Lower leg skin (tissue), 4 donors: ENCODE data around the gene NBPF1. TPM values are rescaled to one million over a fixed set of nuclear protein-coding genes. Genes with fewer than 3 reads are reported as not detected.
"Not testable (repeated sequence)": the region's sequence is repeated elsewhere in the genome, so short reads cannot be mapped to it uniquely, and the experiment has no call there.

Source experiments
- DNase-seq, 2 donors: peaks; one replicate each; pipeline ENCODE4 v3.0.0-alpha.2; 2019; ENCODE audit warnings: low spot score in 2 of 2
- H3K4me3 ChIP-seq: fragments of 200-600 bp; sonication (generic); 2 replicates; pipeline ENCODE4 v1.5.1; 2017; ENCODE audit warnings: mild to moderate bottlenecking, low read depth; ENCODE audit not compliant: poor library complexity, severe bottlenecking
- POLR2A ChIP-seq, 2 donors: fragments of 450-650 bp; IDR thresholded peaks; one replicate each; pipeline ENCODE4 v1.6.1; 2016 to 2017; ENCODE audit warnings: antibody characterized with exemption in 2 of 2, mild to moderate bottlenecking in 1 of 2, moderate library complexity in 1 of 2
- WGBS, 2 donors: methylation state at CpG; one replicate each; pipeline ENCODE4 v1.1.5; 2018; 5-methylcytosine and 5-hydroxymethylcytosine counted together
- intact Hi-C: fragments of 100-400 bp; cut with DNase I; formaldehyde crosslinking; loops from one replicate; pipeline ENCODE4 v1.15.0; 2023; ENCODE audit warnings: low total_unique reads
- total RNA-seq, 4 donors: library from RNA; depleted of rRNA; stranded (reverse); fragments of >200 nt; gene quantifications; one replicate each; pipeline ENCODE4 v1.1.0, GENCODE V29; 2016
- TF ChIP-seq, protein P1 (sequence below), 3 donors: fragments of 450-650 bp; IDR thresholded peaks; one replicate each; pipeline ENCODE4 v1.5.1; 2016; ENCODE audit warnings: antibody characterized with exemption in 3 of 3, mild to moderate bottlenecking in 3 of 3, moderate library complexity in 2 of 3

The NBPF1 gene
- total RNA-seq, 4 donors from 2014 or later = 8.2 to 19.8 (median 14.7) TPM

DNA sequence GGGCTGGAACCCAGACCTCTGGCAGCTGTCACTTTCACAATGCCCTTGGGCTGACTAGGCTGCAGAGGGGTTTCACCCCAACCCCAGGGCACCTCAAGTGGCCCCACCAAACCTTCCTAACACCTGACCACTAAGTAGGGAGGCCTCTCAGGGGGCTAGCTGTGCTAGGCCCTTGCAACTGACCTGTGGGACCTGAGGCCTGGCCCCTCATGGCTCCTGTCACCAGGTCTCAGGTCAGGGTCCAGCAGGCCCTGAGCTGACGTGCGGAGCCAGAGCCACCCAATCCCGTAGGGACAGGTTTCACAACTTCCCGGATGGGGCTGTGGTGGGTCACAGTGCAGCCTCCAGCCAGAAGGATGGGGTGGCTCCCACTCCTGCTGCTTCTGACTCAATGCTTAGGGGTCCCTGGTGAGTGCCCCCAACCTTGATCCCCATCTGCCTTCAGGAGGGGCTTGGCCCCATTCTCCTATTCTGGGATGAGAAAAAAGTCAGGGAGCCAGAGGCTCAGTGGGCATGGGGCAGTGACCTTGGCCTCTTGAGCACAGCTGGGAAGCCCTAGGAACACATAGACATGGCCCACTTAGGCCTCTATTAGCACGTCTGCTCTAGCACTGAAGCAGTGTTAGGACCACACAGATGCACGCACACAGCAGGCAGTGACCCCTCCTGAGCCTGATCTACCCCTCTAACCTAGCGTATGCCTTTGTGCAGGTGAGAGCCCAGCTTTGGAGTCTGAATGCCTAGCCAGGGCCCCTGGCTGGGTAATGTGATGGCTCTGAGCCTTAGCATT is 32.1 kb upstream of the NBPF1 start:
- intact Hi-C loops, H3K4me3 ChIP-seq: not testable (repeated sequence)
- TF ChIP-seq, protein P1, sequence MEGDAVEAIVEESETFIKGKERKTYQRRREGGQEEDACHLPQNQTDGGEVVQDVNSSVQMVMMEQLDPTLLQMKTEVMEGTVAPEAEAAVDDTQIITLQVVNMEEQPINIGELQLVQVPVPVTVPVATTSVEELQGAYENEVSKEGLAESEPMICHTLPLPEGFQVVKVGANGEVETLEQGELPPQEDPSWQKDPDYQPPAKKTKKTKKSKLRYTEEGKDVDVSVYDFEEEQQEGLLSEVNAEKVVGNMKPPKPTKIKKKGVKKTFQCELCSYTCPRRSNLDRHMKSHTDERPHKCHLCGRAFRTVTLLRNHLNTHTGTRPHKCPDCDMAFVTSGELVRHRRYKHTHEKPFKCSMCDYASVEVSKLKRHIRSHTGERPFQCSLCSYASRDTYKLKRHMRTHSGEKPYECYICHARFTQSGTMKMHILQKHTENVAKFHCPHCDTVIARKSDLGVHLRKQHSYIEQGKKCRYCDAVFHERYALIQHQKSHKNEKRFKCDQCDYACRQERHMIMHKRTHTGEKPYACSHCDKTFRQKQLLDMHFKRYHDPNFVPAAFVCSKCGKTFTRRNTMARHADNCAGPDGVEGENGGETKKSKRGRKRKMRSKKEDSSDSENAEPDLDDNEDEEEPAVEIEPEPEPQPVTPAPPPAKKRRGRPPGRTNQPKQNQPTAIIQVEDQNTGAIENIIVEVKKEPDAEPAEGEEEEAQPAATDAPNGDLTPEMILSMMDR (IDR thresholded peaks at IDR 0.05) = peak in 1 of 3 donors; percentile 15
- DNase-seq = peak; percentile 27 to 91
- 76 to 80% methylated on average over 5 to 7 of the region's 7 CpGs for WGBS, 2 donors

DNA sequence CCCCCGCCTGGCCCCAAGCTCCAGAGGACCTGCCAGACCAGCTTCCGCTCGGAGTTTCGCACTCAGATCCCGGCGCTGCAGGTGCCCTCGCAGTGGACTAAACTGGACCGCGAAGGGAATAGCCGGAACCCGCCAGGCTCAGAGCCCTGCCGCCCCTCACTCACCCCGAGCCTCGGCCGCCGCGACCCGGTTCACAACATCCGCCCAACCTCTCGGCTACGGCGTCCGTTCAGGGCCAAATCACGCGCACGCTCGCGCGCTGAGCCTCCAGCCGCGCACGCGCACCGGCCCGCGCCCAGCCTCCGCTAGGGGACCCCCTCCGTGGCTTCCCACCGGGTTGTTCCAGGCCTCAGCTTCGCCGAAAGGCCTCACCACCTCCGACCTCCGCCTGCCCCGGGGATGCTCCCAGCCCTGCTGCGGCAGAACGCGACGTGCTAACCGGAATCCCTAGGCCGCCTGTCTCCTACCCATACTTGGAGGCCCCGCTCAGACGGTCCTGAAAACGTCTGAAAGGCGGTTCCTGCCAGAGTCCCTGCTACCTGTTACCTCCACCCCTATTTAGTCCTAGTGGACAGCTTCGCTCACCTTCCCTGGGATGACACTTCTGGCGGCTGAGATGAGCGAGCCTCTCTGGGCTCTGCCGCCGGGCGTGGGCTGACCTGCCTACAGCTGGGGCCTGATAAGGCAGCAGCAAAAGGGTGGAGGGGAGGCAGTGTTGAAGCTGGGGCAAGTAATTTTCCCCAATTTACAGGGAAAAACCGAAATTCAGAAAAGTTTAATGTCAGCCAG is 31.3 kb upstream of the NBPF1 start:
- WGBS, 2 donors = 4% methylated on average over 60 to 61 of the region's 61 CpGs
- intact Hi-C loops = not testable (repeated sequence)
- peak; percentile 89 to 100 for DNase-seq
- H3K4me3 ChIP-seq = peak overlapping the region; percentile 90

DNA sequence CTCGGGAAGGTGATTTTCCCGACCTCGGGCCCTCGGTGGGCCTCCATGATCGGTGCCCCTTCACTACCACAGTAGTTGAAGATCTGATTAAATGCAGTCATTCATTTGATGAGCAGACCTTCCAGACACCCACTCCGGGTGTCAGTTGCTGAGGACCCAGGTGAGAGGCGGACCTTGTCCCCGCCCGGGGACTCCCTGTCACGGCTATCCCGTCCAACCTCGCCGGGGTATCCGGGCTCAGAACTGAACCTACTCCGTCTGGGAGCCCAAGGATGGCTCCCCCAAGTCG is 30.8 kb upstream of the NBPF1 start:
- TF ChIP-seq, protein P1 (IDR thresholded peaks at IDR 0.05) = no peak
- TF ChIP-seq POLR2A (IDR thresholded peaks at IDR 0.05) = no peak
- DNase-seq = no peak
- peak overlapping the region; percentile 90 for H3K4me3 ChIP-seq
- intact Hi-C loops = no loop called here
- 0 to 1% methylated on average over 16 of the region's 16 CpGs for WGBS, 2 donors

DNA sequence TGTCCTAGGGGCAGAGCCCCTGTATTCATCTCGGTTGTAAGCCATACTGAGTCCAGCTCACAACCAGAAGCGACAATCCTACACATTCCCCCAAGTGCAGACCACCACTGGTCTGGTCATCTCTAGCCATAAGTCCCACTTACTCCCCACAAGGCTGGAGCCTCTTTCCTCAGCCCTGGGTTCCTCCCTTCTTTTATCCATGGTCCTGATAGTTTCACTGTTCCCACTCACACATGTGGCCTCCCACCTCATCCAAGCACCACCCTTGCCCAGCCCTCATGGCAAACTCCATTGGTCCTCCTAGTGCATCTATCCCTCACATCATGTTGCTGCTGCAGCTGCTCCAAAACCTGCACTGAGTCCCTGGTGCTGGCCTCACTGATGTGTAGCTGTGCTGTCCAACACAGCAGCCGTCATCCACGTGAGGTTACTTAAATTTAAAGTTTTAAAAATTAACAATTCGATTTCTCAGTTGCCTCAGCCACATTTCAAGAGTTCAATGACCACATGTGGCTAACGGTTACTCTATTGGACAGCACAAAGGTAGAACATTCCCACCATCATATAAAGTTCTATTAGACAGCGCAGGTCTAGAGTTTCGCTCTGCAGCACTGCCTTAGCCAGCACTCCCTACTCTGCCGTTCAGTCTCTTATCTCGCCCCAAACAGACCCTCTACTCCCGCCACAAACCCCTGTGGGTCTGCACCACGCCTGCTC is 30.3 kb upstream of the NBPF1 start:
- WGBS, 2 donors = 22 to 23% methylated on average over 12 of the region's 12 CpGs
- H3K4me3 ChIP-seq = peak overlapping the region; percentile 90
- intact Hi-C loops = not testable (repeated sequence)
- peak; percentile 35 to 90 for DNase-seq

DNA sequence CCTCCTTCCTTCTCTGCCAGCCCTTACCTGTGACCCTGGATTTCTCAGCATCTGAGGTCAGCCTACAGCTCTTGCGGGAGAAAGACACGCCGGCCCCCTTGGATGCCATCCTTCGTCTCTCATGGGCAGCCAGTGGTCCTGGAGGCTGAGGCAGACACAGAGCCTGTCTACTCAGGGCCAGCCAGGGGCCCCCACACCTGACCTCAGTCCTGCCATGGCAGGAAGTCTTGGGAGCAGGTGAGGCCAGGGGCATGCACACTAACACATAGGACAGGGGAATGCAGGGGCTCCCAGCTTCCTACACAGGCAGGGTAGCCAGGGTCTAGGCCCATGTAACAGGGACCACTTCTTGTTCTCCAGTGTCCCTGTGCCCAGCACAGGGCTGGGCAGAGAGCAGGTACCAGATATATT is 29.6 kb upstream of the NBPF1 start:
- intact Hi-C loops, H3K4me3 ChIP-seq: not testable (repeated sequence)
- TF ChIP-seq, protein P1 (IDR thresholded peaks at IDR 0.05) = peak in 1 of 3 donors; percentile 16
- peak; percentile 26 to 93 for DNase-seq
- 91% methylated on average over 4 of the region's 4 CpGs for WGBS, 2 donors

- 68 to 70% methylated on average over 8 to 9 of the region's 9 CpGs for WGBS, 2 donors
- intact Hi-C loops, H3K4me3 ChIP-seq: not testable (repeated sequence)
- peak; percentile 16 to 91 for DNase-seq
Measured at GRCh38 chr1:16642025-16642966, 28.9 kb upstream of the NBPF1 start.

GRCh38 chr1:16641159-16641975 is 28.0 kb upstream of the NBPF1 start:
- intact Hi-C loops = not testable (repeated sequence)
- WGBS, 2 donors = 93 to 94% methylated on average over 8 of the region's 8 CpGs

GRCh38 chr1:16639091-16640031 is 26.0 kb upstream of the NBPF1 start:
- H3K4me3 ChIP-seq, intact Hi-C loops: not testable (repeated sequence)
- 77% methylated on average over 11 of the region's 11 CpGs for WGBS, 2 donors
- DNase-seq = peak; percentile 14 to 92

More at GRCh38 chr1:16641159-16641975, 28.0 kb upstream of the NBPF1 start:
- DNase-seq, H3K4me3 ChIP-seq: not testable (repeated sequence)
